GM12878 (cell line): ENCODE data around the gene ANO8. TPM values are rescaled to one million over a fixed set of nuclear protein-coding genes. Genes with fewer than 3 reads are reported as not detected.
"Not testable (repeated sequence)": the region's sequence is repeated elsewhere in the genome, so short reads cannot be mapped to it uniquely, and the experiment has no call there.

Experiments used
- ATAC-seq: fragments of 200-7000 bp; cut with Tn5 transposase; 3 replicates; pipeline ENCODE4 v1.9.1; 2020; ENCODE audit warnings: mild to moderate bottlenecking, moderate library complexity
- BruUV-seq: library from RNA; stranded (reverse); fragments of 400-500 nt; replicated peaks from 2 replicates; lab custom pipeline; 2021; lab: Mats Ljungman, UMichigan
- CTCF ChIA-PET: fragments of 300-600 bp; sonication (Branson Sonifier 250); formaldehyde crosslinking; extraction: SDS; loops from one replicate; lab custom pipeline; 2021; ENCODE audit warnings: inconsistent platforms; lab: Yijun Ruan, JAX
- POLR2A ChIA-PET: fragments of 350-600 bp; formaldehyde crosslinking; extraction: SDS; loops from one replicate; lab custom pipeline; 2021; ENCODE audit warnings: inconsistent platforms; lab: Charles Lee
- RAD21 ChIA-PET: fragments of 300-600 bp; sonication (Branson Sonifier 250); formaldehyde crosslinking; loops from one replicate; lab custom pipeline; 2023; ENCODE audit warnings: antibody characterized with exemption; ENCODE audit not compliant: unreplicated experiment; lab: Charles Lee
- SMC1A ChIA-PET: fragments of 300-600 bp; sonication (Branson Sonifier 250); formaldehyde crosslinking; loops from one replicate; lab custom pipeline; 2023; ENCODE audit not compliant: unreplicated experiment, uncharacterized antibody; lab: Charles Lee
- DNase-seq: peaks from one replicate; pipeline ENCODE4 v3.0.0-alpha.2; 2011; ENCODE audit warnings: low read depth, low spot score
- FAIRE-seq: peaks from 3 replicates; lab custom pipeline; 2011; peaks lifted over from hg19 to GRCh38; lab: Jason Lieb, UNC
- H2AFZ ChIP-seq: 2 replicates; pipeline ENCODE4 v1.6.0; 2011; ENCODE audit warnings: low read depth, low read length, control low read depth; ENCODE audit not compliant: control insufficient read depth
- H3K27ac ChIP-seq: 2 replicates; pipeline ENCODE4 v1.5.1; 2011; ENCODE audit warnings: control low read depth; ENCODE audit not compliant: control insufficient read depth, insufficient read depth
- H3K27me3 ChIP-seq, 2 experiments: replicated peaks in 1 of 2; 2 replicates each; pipeline versions ENCODE4 v1.6.0 to v1.6.1; 2011; ENCODE audit warnings: low read length in 1 of 2; ENCODE audit not compliant: control insufficient read depth in 2 of 2, insufficient read depth in 2 of 2
- H3K36me3 ChIP-seq, 2 experiments: 2 replicates each; pipeline ENCODE4 v1.5.1; 2011; ENCODE audit warnings: low read length in 1 of 2; ENCODE audit not compliant: control insufficient read depth in 2 of 2, insufficient read depth in 2 of 2
- H3K4me1 ChIP-seq: 2 replicates; pipeline ENCODE4 v1.6.1; 2011; ENCODE audit warnings: mild to moderate bottlenecking, low read length, moderate library complexity, mixed read lengths; ENCODE audit not compliant: control insufficient read depth, insufficient read depth
- H3K4me2 ChIP-seq: 2 replicates; pipeline ENCODE4 v1.6.0; 2011; ENCODE audit warnings: control low read depth; ENCODE audit not compliant: control insufficient read depth, insufficient read depth
- H3K4me3 ChIP-seq: fragments of 200-600 bp; sonication (generic); 2 replicates; pipeline ENCODE4 v1.5.1; 2016
- H3K79me2 ChIP-seq: 2 replicates; pipeline ENCODE4 v1.6.0; 2011; ENCODE audit warnings: low read length; ENCODE audit not compliant: control insufficient read depth, insufficient read depth
- H3K9ac ChIP-seq: 2 replicates; pipeline ENCODE4 v1.8.0; 2011; ENCODE audit warnings: low read length, control low read depth, mixed read lengths; ENCODE audit not compliant: control insufficient read depth, insufficient read depth
- H3K9me3 ChIP-seq: replicated peaks from 3 replicates; pipeline ENCODE4 v1.5.1; 2011; ENCODE audit warnings: mild to moderate bottlenecking, low read length; ENCODE audit not compliant: control insufficient read depth, insufficient read depth
- H4K20me1 ChIP-seq: 2 replicates; pipeline ENCODE4 v1.6.0; 2011; ENCODE audit not compliant: control insufficient read depth, insufficient read depth
- ATF7 ChIP-seq: fragments of 450-650 bp; IDR thresholded peaks from 2 replicates; pipeline ENCODE4 v1.6.1; 2016; ENCODE audit warnings: low read depth, mild to moderate bottlenecking
- GATAD2B ChIP-seq: fragments of 450-650 bp; conservative IDR thresholded peaks from 2 replicates; pipeline ENCODE4 v1.6.1; 2017; ENCODE audit warnings: low read depth, mild to moderate bottlenecking, moderate library complexity
- RBBP5 ChIP-seq: fragments of 200-600 bp; sonication (generic); conservative IDR thresholded peaks from 2 replicates; pipeline ENCODE4 v1.6.1; 2016
- WGBS: methylation state at CpG from one replicate; pipeline ENCODE4 v1.1.6; 2016; ENCODE audit warnings: low lambda C conversion rate; ENCODE audit not compliant: insufficient replicate concordance, insufficient coverage; ENCODE audit errors: missing lambda C conversion rate; 5-methylcytosine and 5-hydroxymethylcytosine counted together
- in situ Hi-C: fragments of 300-500 bp; cut with MboI; formaldehyde crosslinking; loops from 9 replicates; pipeline ENCODE4 v1.14.3; 2018; ENCODE audit warnings: mixed read lengths
- intact Hi-C: fragments of 100-400 bp; cut with micrococcal nuclease; formaldehyde crosslinking; loops from one replicate; pipeline ENCODE4 v1.14.2; 2022; ENCODE audit not compliant: unreplicated experiment
- polyA plus RNA-seq, 11 experiments: library from polyadenylated mRNA; depleted of rRNA in 4 of 11; unstranded in 6 of 11; stranded (reverse) in 5 of 11; fragments of >200 nt; fragmentation: Nextera tagmentation in 4 of 11; fragmentation: Illumina TruSeq in 1 of 11; extraction: Ambion mirVana in 4 of 11; extraction: Trizol in 1 of 11; gene quantifications; 1 replicate in 1 of 11; 2 replicates in 10 of 11; pipeline versions ENCODE4 v1.2.1 to v1.2.3, GENCODE V29; 2011 to 2016; ENCODE audit warnings: inconsistent platforms in 2 of 11, missing spikeins in 2 of 11, low read depth in 1 of 11
- total RNA-seq, 4 experiments: library from RNA; depleted of rRNA in 3 of 4; stranded (reverse); fragments of >200 nt in 3 of 4; fragmentation: Illumina TruSeq in 1 of 4; extraction: Trizol in 1 of 4; gene quantifications; 2 replicates each; pipeline versions ENCODE4 v1.2.1 to v1.2.3, GENCODE V29; 2013 to 2021
- TF ChIP-seq, protein P1 (sequence below): IDR thresholded peaks from 2 replicates; pipeline ENCODE4 v1.6.1; 2012; ENCODE audit warnings: improper control_type of control experiment, low read depth, low read length; ENCODE audit not compliant: insufficient replicate concordance

ANO8 gene
- total and polyA plus RNA-seq, 10 of the 15 experiments (the other 5 are each of a cell fraction or from before 2014, with no cell fraction given) = 0.04 to 6.7 (median 1.1) TPM

DNA sequence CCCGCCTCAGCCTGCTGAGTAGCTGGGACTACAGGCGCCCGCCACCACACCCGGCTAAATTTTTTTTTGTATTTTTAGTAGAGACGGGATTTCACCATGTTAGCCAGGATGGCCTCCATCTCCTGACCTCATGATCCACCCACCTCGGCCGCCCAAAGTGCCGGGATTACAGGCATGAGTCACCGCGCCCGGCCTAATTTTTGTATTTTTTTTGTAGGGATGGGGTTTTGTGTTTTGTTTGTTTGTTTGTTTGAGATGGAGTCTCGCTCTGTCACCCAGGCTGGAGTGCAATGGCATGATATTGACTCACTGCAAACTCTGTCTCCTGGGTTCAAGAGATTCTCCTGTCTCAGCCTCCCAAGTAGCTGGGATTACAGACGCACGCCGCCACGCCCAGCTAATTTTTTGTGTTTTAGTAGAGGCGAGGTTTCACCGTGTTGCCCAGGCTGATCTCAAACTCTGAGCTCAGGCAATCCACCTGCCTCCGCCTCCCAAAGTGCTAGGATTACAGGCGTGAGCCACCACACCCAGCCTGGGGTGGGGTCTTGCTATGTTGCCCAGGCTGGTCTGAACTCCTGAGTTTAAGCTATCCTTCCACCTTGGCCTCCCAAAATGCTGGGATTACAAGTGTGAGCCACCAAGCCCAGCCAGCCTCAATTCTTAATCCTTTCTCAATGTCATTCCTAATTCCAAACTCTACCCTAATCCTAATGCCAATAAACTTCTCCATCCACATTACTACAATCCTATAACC is 29.4 kb upstream of the ANO8 start:
- in situ Hi-C loops, H3K4me2 ChIP-seq, DNase-seq, H3K4me3 ChIP-seq, H3K9me3 ChIP-seq, SMC1A ChIA-PET, H3K4me1 ChIP-seq, BruUV-seq, H3K9ac ChIP-seq, ATAC-seq, FAIRE-seq, POLR2A ChIA-PET, intact Hi-C loops, H3K36me3 ChIP-seq, H3K27me3 ChIP-seq, H4K20me1 ChIP-seq, RAD21 ChIA-PET, H2AFZ ChIP-seq, H3K79me2 ChIP-seq, H3K27ac ChIP-seq: not testable (repeated sequence)
- 78% methylated on average over 20 of the region's 20 CpGs for WGBS
- CTCF ChIA-PET = interaction anchor here (1.0 to 1.3 kb wide), 2 partner anchors 18 to 25 kb away, joined by 3 to 4 read pairs; no protein-coding TSS in a partner anchor

DNA sequence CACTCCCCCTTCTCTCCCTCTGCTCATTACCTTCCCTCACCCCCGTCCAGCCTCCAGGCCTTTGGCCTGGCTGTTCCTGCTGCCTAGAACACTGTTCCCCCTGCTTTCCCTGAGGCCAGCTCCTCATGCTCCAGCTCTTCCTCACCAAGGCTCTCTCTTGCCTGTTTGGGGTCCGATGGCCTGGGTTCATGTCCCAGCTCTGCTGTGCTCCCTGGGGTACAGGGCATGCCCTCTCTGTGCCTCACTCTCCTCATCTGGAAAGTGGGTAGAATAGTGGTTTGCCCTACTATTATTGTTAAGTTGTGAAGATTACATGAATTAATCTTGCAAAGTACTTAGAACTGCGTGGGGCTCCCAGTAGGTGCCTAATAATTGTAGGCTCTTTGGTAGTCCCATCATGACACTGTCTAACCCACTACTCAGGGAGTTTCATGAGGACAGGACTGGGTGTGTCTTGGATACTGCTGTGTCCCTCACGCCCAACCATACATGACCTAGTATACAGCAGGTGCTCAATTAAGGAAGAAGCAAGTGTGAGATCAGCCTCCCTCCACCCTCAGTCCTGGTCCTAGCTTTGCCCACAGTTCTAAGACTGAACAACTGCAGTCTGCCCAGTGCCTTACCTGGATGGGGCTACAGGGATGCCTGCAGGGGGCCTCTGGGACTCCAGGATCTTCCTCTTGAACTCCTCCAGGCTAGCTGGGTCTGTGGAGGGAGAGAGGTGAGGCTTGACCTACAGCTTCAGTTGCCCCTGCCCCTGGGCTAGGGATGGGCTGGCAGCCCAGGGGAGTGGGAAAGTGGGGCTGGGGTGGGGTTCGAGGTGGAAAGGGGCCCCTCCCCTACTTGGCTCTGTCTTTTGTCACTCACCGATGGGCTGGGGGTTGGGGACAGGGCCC is 25.5 kb upstream of the ANO8 start:
- FAIRE-seq (no peak), DNase-seq (no peak), ATAC-seq (no peak)
- CTCF ChIA-PET = interaction anchor here (3.0 kb wide), 1 partner anchor 26 kb away, joined by 11 read pairs; no protein-coding TSS in a partner anchor
- in situ Hi-C loops (no loop called here), intact Hi-C loops (no loop called here)
- POLR2A ChIA-PET = interaction anchor here (0.7 kb wide), 1 partner anchor 221 kb away, joined by 3 read pairs; no protein-coding TSS in a partner anchor
- no peak overlapping the region for H3K4me3 ChIP-seq
- no peaks in the 10 kb centered on the region for H4K20me1 ChIP-seq
- H3K79me2 ChIP-seq = no peaks in the 10 kb centered on the region
- H3K27ac ChIP-seq = no peak overlapping the region
- SMC1A ChIA-PET = interaction anchor here (0.7 to 1.1 kb wide), 2 partner anchors 10 to 26 kb away, joined by 3 to 4 read pairs; no protein-coding TSS in a partner anchor
- H3K27me3 ChIP-seq = no peaks in the 10 kb centered on the region; a peak in 1 of 4 replicates
- 32% methylated on average over 6 of the region's 6 CpGs for WGBS
- no peaks in the 10 kb centered on the region for H3K9me3 ChIP-seq
- TF ChIP-seq, protein P1, sequence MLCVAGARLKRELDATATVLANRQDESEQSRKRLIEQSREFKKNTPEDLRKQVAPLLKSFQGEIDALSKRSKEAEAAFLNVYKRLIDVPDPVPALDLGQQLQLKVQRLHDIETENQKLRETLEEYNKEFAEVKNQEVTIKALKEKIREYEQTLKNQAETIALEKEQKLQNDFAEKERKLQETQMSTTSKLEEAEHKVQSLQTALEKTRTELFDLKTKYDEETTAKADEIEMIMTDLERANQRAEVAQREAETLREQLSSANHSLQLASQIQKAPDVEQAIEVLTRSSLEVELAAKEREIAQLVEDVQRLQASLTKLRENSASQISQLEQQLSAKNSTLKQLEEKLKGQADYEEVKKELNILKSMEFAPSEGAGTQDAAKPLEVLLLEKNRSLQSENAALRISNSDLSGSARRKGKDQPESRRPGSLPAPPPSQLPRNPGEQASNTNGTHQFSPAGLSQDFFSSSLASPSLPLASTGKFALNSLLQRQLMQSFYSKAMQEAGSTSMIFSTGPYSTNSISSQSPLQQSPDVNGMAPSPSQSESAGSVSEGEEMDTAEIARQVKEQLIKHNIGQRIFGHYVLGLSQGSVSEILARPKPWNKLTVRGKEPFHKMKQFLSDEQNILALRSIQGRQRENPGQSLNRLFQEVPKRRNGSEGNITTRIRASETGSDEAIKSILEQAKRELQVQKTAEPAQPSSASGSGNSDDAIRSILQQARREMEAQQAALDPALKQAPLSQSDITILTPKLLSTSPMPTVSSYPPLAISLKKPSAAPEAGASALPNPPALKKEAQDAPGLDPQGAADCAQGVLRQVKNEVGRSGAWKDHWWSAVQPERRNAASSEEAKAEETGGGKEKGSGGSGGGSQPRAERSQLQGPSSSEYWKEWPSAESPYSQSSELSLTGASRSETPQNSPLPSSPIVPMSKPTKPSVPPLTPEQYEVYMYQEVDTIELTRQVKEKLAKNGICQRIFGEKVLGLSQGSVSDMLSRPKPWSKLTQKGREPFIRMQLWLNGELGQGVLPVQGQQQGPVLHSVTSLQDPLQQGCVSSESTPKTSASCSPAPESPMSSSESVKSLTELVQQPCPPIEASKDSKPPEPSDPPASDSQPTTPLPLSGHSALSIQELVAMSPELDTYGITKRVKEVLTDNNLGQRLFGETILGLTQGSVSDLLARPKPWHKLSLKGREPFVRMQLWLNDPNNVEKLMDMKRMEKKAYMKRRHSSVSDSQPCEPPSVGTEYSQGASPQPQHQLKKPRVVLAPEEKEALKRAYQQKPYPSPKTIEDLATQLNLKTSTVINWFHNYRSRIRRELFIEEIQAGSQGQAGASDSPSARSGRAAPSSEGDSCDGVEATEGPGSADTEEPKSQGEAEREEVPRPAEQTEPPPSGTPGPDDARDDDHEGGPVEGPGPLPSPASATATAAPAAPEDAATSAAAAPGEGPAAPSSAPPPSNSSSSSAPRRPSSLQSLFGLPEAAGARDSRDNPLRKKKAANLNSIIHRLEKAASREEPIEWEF = no peak
- TF ChIP-seq ATF7 = no peak
- TF ChIP-seq GATAD2B = no peak
- TF ChIP-seq RBBP5 = no peak
- RAD21 ChIA-PET = no interaction called here
- no TSS peak for BruUV-seq
- no peak overlapping the region for H2AFZ ChIP-seq
- H3K4me2 ChIP-seq = no peak overlapping the region
- H3K9ac ChIP-seq = no peak overlapping the region
- no peaks in the 10 kb centered on the region for H3K4me1 ChIP-seq
- no peaks in the 10 kb centered on the region for H3K36me3 ChIP-seq
